ENCODE data around the gene CWH43.

Gene CWH43

GRCh38 chr4:48960988-48961635 is 25.0 kb upstream of the CWH43 start:
- H3K4me3 ChIP-seq (ENCODE audit: low read depth, low read length), result no peak overlapping the region
- TF ChIP-seq CTCF (IDR thresholded peaks at IDR 0.05; ENCODE audit: low read depth, low read length), result no peak

DNA sequence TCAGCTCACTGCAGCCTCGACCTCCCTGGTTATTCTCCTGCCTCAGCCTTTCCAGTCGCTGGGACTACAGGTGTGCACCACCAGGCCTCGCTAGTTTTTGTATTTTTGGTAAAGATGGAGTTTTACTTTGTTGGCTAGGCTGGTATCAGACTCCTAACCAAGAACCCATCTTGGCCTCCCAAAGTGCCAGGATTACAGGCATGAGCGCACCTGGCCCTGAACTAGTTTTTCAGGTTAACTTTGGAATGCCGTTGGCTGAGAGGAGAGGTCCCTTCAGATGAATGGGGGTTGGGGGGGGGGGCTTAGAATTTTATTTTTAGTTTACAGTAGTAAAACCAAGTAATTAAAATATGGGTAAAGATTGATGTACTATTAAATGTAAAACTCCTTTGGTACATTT is 23.4 kb upstream of the CWH43 start:
- no peak for TF ChIP-seq CTCF (IDR thresholded peaks at IDR 0.05; ENCODE audit: low read depth, low read length)
- no peak overlapping the region for H3K4me3 ChIP-seq (ENCODE audit: low read depth, low read length)

GRCh38 chr4:48963042-48963679 is 22.9 kb upstream of the CWH43 start:
- TF ChIP-seq CTCF (IDR thresholded peaks at IDR 0.05; ENCODE audit: low read depth, low read length), result peak; percentile 94
- H3K4me3 ChIP-seq (ENCODE audit: low read depth, low read length), result no peak overlapping the region

GRCh38 chr4:48967101-48967500 is 19.0 kb upstream of the CWH43 start:
- H3K4me3 ChIP-seq (ENCODE audit: low read depth, low read length), result no peak overlapping the region
- TF ChIP-seq CTCF (IDR thresholded peaks at IDR 0.05; ENCODE audit: low read depth, low read length), result no peak

- no peak overlapping the region for H3K4me3 ChIP-seq (ENCODE audit: low read depth, low read length)
- TF ChIP-seq CTCF (IDR thresholded peaks at IDR 0.05; ENCODE audit: low read depth, low read length), result no peak
Measured at GRCh38 chr4:48967631-48968030, 18.4 kb upstream of the CWH43 start.

GRCh38 chr4:48968814-48969213 is 17.3 kb upstream of the CWH43 start:
- TF ChIP-seq CTCF (IDR thresholded peaks at IDR 0.05; ENCODE audit: low read depth, low read length), result no peak
- no peak overlapping the region for H3K4me3 ChIP-seq (ENCODE audit: low read depth, low read length)

DNA sequence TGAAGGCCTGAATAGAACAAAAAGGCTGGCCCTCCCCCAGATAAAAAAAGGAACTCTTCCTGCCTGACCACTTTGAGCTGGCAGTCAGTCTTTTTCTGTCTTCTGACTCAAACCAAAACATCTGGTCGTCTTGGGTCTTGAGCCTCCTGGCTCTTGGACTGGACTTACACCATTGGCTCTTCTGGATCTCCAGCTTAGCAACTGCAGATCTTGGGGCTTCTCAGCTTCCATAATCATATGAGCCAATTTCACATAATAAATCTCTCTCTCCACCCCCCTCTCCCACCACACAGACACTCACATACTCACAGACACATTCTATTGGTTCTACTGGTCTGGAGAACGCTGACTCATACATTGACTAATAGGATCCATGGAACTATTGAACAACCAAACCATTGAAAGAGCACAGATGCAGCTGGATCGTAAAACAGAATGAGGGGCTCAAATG is 15.6 kb upstream of the CWH43 start:
- no peak for TF ChIP-seq CTCF (IDR thresholded peaks at IDR 0.05; ENCODE audit: low read depth, low read length)
- no peak overlapping the region for H3K4me3 ChIP-seq (ENCODE audit: low read depth, low read length)

Data from WI38 (cell line).